ENCODE data around the gene ZNF367. TPM values are rescaled to one million over a fixed set of nuclear protein-coding genes. Genes with fewer than 3 reads are reported as not detected.

The ZNF367 gene
- total RNA-seq, 1 experiment from 2014 or later = 2.7 TPM

GRCh38 chr9:96462541-96462940 lies 44.4 kb upstream of the ZNF367 start:
- ChIA-PET POLR2A (no interaction called here), CTCF (no interaction called here)
- Mint-ChIP-seq H3K36me3 (ENCODE audit: insufficient read depth, unreplicated experiment) (peaks cover 10% of the 10 kb centered on the region), H3K9me3 (ENCODE audit: unreplicated experiment) (no peaks in the 10 kb centered on the region), H3K4me3 (ENCODE audit: unreplicated experiment) (no peak overlapping the region), H3K27ac (ENCODE audit: low read depth, unreplicated experiment) (no peak overlapping the region), H3K27me3 (ENCODE audit: insufficient read depth, unreplicated experiment) (no peaks in the 10 kb centered on the region), H3K4me1 (ENCODE audit: insufficient read depth, unreplicated experiment) (no peaks in the 10 kb centered on the region)
- intact Hi-C loops (cut with micrococcal nuclease) = no loop called here
- no peak for DNase-seq (ENCODE audit: unreplicated experiment)
- no peak for TF ChIP-seq CTCF (IDR thresholded peaks at IDR 0.05; ENCODE audit: unreplicated experiment)
- no TSS peak for BruUV-seq (replicated peaks)

DNA sequence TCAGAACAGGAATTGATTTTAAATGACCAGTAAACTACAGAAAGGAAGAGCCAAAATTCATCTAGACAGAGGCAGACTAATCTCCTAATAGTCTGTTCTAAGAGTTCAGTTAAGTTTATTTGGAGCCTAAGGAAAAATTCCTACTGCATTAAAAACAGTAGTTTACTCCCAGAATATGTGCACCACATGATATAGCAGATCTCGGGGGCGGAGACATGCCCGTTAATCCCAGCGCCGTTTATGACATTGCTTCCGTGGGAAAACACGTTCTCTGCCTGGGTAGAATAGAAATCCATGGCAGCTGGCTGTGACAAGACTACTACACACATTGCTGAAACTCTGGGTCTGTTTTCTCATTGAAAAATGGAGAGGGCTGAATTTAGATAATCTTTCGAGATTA lies 43.2 kb upstream of the ZNF367 start:
- no peaks in the 10 kb centered on the region for H3K9me3 Mint-ChIP-seq (ENCODE audit: unreplicated experiment)
- no TSS peak for BruUV-seq (replicated peaks)
- no peaks in the 10 kb centered on the region for H3K4me1 Mint-ChIP-seq (ENCODE audit: insufficient read depth, unreplicated experiment)
- no peaks in the 10 kb centered on the region for H3K27me3 Mint-ChIP-seq (ENCODE audit: insufficient read depth, unreplicated experiment)
- CTCF ChIA-PET = interaction anchor here (0.6 to 0.7 kb wide), 3 partner anchors 9 to 191 kb away, joined by 3 to 4 read pairs (median 3); no protein-coding TSS in a partner anchor
- POLR2A ChIA-PET = interaction anchor here (0.6 kb wide), 1 partner anchor 151 kb away, joined by 3 read pairs; no protein-coding TSS in a partner anchor
- intact Hi-C loops (cut with micrococcal nuclease) = no loop called here
- H3K27ac Mint-ChIP-seq (ENCODE audit: low read depth, unreplicated experiment) = no peak overlapping the region
- DNase-seq (ENCODE audit: unreplicated experiment) = no peak
- H3K36me3 Mint-ChIP-seq (ENCODE audit: insufficient read depth, unreplicated experiment) = peaks cover 5% of the 10 kb centered on the region
- no peak for TF ChIP-seq CTCF (IDR thresholded peaks at IDR 0.05; ENCODE audit: unreplicated experiment)
- H3K4me3 Mint-ChIP-seq (ENCODE audit: unreplicated experiment) = no peak overlapping the region

GRCh38 chr9:96460882-96461281 lies 42.7 kb upstream of the ZNF367 start:
- no peaks in the 10 kb centered on the region for H3K27me3 Mint-ChIP-seq (ENCODE audit: insufficient read depth, unreplicated experiment)

GRCh38 chr9:96460470-96460869 lies 42.3 kb upstream of the ZNF367 start:
- Mint-ChIP-seq H3K36me3 (ENCODE audit: insufficient read depth, unreplicated experiment) (peaks cover 5% of the 10 kb centered on the region), H3K4me1 (ENCODE audit: insufficient read depth, unreplicated experiment) (no peaks in the 10 kb centered on the region), H3K27me3 (ENCODE audit: insufficient read depth, unreplicated experiment) (no peaks in the 10 kb centered on the region), H3K9me3 (ENCODE audit: unreplicated experiment) (no peaks in the 10 kb centered on the region), H3K4me3 (ENCODE audit: unreplicated experiment) (no peak overlapping the region), H3K27ac (ENCODE audit: low read depth, unreplicated experiment) (no peak overlapping the region)
- no TSS peak for BruUV-seq (replicated peaks)
- TF ChIP-seq CTCF (IDR thresholded peaks at IDR 0.05; ENCODE audit: unreplicated experiment) = no peak
- POLR2A ChIA-PET = interaction anchor here (0.7 kb wide), 1 partner anchor 54 kb away, joined by 3 read pairs; no protein-coding TSS in a partner anchor
- DNase-seq (ENCODE audit: unreplicated experiment) = no peak
- CTCF ChIA-PET = interaction anchor here (0.6 to 0.7 kb wide), 3 partner anchors 10 to 228 kb away, joined by 3 to 4 read pairs (median 3); no protein-coding TSS in a partner anchor
- intact Hi-C loops (cut with micrococcal nuclease) = no loop called here

More at GRCh38 chr9:96460882-96461281, 42.7 kb upstream of the ZNF367 start:
- H3K36me3 Mint-ChIP-seq (ENCODE audit: insufficient read depth, unreplicated experiment) = peaks cover 5% of the 10 kb centered on the region
- H3K9me3 Mint-ChIP-seq (ENCODE audit: unreplicated experiment) = no peaks in the 10 kb centered on the region
- DNase-seq (ENCODE audit: unreplicated experiment) = no peak
- CTCF ChIA-PET = interaction anchor here (0.6 to 0.7 kb wide), 4 partner anchors 9 to 229 kb away, joined by 3 to 4 read pairs (median 3); no protein-coding TSS in a partner anchor
- no peak overlapping the region for H3K27ac Mint-ChIP-seq (ENCODE audit: low read depth, unreplicated experiment)
- no TSS peak for BruUV-seq (replicated peaks)
- no peaks in the 10 kb centered on the region for H3K4me1 Mint-ChIP-seq (ENCODE audit: insufficient read depth, unreplicated experiment)
- no peak overlapping the region for H3K4me3 Mint-ChIP-seq (ENCODE audit: unreplicated experiment)
- POLR2A ChIA-PET = interaction anchor here (0.6 kb wide), 1 partner anchor 152 kb away, joined by 3 read pairs; no protein-coding TSS in a partner anchor
- intact Hi-C loops (cut with micrococcal nuclease) = no loop called here
- no peak for TF ChIP-seq CTCF (IDR thresholded peaks at IDR 0.05; ENCODE audit: unreplicated experiment)

All from MCF 10A (cell line).